Tibial artery (tissue), 4 donors: ENCODE results near the gene ACSL1.

Experiments used
- DNase-seq, 2 donors: peaks; one replicate each; pipeline ENCODE4 v3.0.0-alpha.2; 2019
- H3K27ac ChIP-seq, 2 donors: fragments of 200-600 bp; sonication (generic) in 1 of 2; 1 replicate in 1 of 2; 2 replicates in 1 of 2; pipeline ENCODE4 v1.5.1; 2018 to 2019; ENCODE audit warnings: mild to moderate bottlenecking in 1 of 2
- H3K27me3 ChIP-seq, 2 donors: fragments of 200-600 bp; sonication (generic) in 1 of 2; one replicate each; pipeline versions ENCODE4 v1.5.1 to v1.6.0; 2016 to 2019
- H3K36me3 ChIP-seq, 3 donors: fragments of 200-600 bp; sonication (generic) in 2 of 3; one replicate each; pipeline ENCODE4 v1.5.1; 2016 to 2019; ENCODE audit warnings: mild to moderate bottlenecking in 2 of 3
- H3K4me1 ChIP-seq, 4 donors: fragments of 200-600 bp; sonication (generic) in 2 of 4; 1 replicate in 3 of 4; 2 replicates in 1 of 4; pipeline ENCODE4 v1.5.1; 2016 to 2019
- H3K4me3 ChIP-seq, 2 donors: fragments of 200-600 bp; sonication (generic) in 1 of 2; 1 replicate in 1 of 2; 2 replicates in 1 of 2; pipeline ENCODE4 v1.5.1; 2018 to 2019; ENCODE audit warnings: mild to moderate bottlenecking in 2 of 2
- H3K9me3 ChIP-seq, 3 donors: fragments of 200-600 bp; sonication (generic) in 1 of 3; one replicate each; pipeline ENCODE4 v1.5.1; 2016 to 2019
- CTCF ChIP-seq, 2 experiments: fragments of 200-600 bp in 1 of 2; fragments of 450-650 bp in 1 of 2; IDR thresholded peaks; one replicate each; pipeline ENCODE4 v1.5.1; 2017 to 2019; ENCODE audit warnings: antibody characterized with exemption in 2 of 2, mild to moderate bottlenecking in 1 of 2, moderate library complexity in 1 of 2
- intact Hi-C: fragments of 100-400 bp; cut with DNase I; formaldehyde crosslinking; loops from one replicate; pipeline ENCODE4 v1.15.0; 2023; ENCODE audit warnings: low total_unique reads

The ACSL1 gene

GRCh38 chr4:184795214-184795844, 30.4 kb downstream of the ACSL1 start:
- Histone ChIP-seq H3K4me1 (peaks cover 0 to 17% (median 8%) of the 10 kb centered on the region in 4 donors), H3K27ac (peak overlapping the region; percentile 21 to 45), H3K4me3 (no peak overlapping the region), H3K9me3 (no peaks in the 10 kb centered on the region), H3K36me3 (peaks cover 0 to 12% (median 9%) of the 10 kb centered on the region in 3 donors), H3K27me3 (no peaks in the 10 kb centered on the region)
- DNase-seq: no peak
- no peak for TF ChIP-seq CTCF (IDR thresholded peaks at IDR 0.05)
- intact Hi-C loops: no loop called here

DNA sequence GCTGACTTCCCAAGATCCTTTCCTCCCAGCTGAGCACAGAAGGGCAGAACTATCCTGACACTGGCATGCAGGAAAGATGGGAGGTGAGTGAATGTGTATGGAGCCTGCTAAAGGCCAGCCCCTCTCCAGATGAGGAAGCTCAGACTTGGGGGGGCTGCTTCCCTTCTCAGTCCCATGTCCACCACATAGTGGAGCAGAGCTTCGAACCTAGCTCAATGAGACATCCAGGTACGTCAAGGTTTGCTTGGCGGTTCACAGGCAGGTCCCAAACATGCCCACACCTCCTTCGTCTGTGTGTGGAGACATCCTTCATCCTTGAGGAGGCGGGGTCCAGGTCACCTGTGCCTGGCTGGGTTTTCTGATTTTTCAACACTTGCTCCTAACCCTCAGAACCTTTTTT, 31.3 kb downstream of the ACSL1 start:
- Histone ChIP-seq H3K9me3 (no peaks in the 10 kb centered on the region), H3K27ac (no peak overlapping the region), H3K4me1 (peaks cover 0 to 16% (median 8%) of the 10 kb centered on the region in 4 donors), H3K36me3 (peaks cover 0 to 12% (median 9%) of the 10 kb centered on the region in 3 donors), H3K4me3 (no peak overlapping the region), H3K27me3 (no peaks in the 10 kb centered on the region)
- intact Hi-C loops: no loop called here
- no peak for TF ChIP-seq CTCF (IDR thresholded peaks at IDR 0.05)
- no peak for DNase-seq

- Histone ChIP-seq H3K36me3 (peaks cover 0 to 16% (median 13%) of the 10 kb centered on the region in 3 donors), H3K27ac (no peak overlapping the region), H3K4me3 (no peak overlapping the region), H3K27me3 (no peaks in the 10 kb centered on the region), H3K9me3 (no peaks in the 10 kb centered on the region), H3K4me1 (peaks cover 0 to 16% (median 8%) of the 10 kb centered on the region in 4 donors)
- TF ChIP-seq CTCF (IDR thresholded peaks at IDR 0.05): no peak
- DNase-seq: no peak
- intact Hi-C loops: no loop called here
These were observed 31.9 kb downstream of the ACSL1 start for GRCh38 chr4:184793735-184794355.

DNA sequence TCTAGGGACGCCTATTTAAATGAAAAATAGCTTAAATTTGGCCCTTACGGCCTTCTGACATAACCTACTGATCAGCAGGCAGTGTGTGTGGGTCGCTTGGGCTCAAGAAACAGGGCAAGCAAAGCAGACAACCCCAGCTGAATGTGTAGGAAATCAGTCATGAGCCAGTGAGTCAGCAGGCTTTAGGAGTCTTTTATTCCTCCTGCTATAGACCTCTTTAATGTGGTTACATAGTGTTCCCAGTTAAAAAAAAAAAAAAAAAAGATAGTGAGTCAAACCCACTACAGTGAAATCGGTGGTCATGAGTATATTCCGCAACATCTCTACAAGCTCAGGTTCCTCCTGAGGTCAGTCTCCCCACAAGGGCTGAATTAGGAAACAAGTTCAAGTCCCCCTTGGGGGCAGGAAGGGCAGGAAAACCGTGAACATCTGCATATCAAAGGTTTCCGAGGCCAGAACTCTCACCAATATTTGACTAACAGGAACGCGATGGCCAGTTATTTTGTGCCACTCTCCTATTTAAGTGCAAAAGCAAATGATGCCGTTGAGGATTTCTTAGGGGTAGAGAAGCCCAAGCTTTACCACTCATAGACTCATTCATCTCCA, 32.7 kb downstream of the ACSL1 start:
- no peaks in the 10 kb centered on the region for H3K9me3 ChIP-seq
- H3K27ac ChIP-seq: no peak overlapping the region
- peak in 1 of 2 donors; percentile 54 for DNase-seq
- no peaks in the 10 kb centered on the region for H3K27me3 ChIP-seq
- no peak for TF ChIP-seq CTCF (IDR thresholded peaks at IDR 0.05)
- H3K4me3 ChIP-seq: no peak overlapping the region
- intact Hi-C loops: no loop called here
- H3K36me3 ChIP-seq: peaks cover 5 to 21% (median 18%) of the 10 kb centered on the region in 3 donors
- peaks cover 0 to 16% (median 8%) of the 10 kb centered on the region in 4 donors for H3K4me1 ChIP-seq

- TF ChIP-seq CTCF (IDR thresholded peaks at IDR 0.05): no peak
- Histone ChIP-seq H3K27ac (no peak overlapping the region), H3K27me3 (no peaks in the 10 kb centered on the region), H3K4me3 (no peak overlapping the region), H3K36me3 (peaks cover 12 to 25% (median 20%) of the 10 kb centered on the region in 3 donors), H3K9me3 (no peaks in the 10 kb centered on the region), H3K4me1 (peaks cover 0 to 16% (median 8%) of the 10 kb centered on the region in 4 donors)
- DNase-seq: no peak
- intact Hi-C loops: no loop called here
These were observed 33.4 kb downstream of the ACSL1 start for GRCh38 chr4:184792334-184792733.
